ENCODE measurements around the gene ADAD1. TPM values are rescaled to one million over a fixed set of nuclear protein-coding genes. Genes with fewer than 3 reads are reported as not detected.

The ADAD1 gene
- total RNA-seq, 1 donor from 2014 or later, result not detected

DNA sequence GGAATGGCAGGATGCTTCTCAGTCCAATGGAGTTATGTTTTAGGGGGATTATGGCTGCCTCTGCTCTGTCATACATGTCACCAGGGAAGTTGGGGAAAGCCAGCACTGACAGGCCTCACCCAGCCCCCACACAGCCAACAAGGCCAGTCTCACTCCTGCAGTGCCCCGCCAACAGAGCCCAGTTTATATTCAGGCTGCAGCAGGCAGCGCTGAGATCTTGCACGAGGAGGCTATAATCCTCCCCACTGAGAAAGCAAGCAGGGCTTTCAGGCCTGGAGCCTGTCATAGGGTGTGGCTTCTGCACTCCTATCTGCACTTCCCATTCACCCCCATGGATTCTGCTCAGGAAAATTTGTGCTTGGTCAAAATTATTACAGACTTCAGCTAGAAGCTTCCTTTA is 25.1 kb downstream of the ADAD1 start:
- Mint-ChIP-seq H3K27ac (ENCODE audit: unreplicated experiment) (no peak overlapping the region), H3K4me3 (ENCODE audit: unreplicated experiment) (no peak overlapping the region), H3K4me1 (ENCODE audit: low read depth) (no peaks in the 10 kb centered on the region), H3K9me3 (ENCODE audit: low read depth) (no peaks in the 10 kb centered on the region), H3K27me3 (ENCODE audit: low read depth) (peaks cover 30% of the 10 kb centered on the region), H3K36me3 (ENCODE audit: low read depth) (no peaks in the 10 kb centered on the region)
- no peak for DNase-seq (ENCODE audit: low spot score)
- TF ChIP-seq, protein P1, sequence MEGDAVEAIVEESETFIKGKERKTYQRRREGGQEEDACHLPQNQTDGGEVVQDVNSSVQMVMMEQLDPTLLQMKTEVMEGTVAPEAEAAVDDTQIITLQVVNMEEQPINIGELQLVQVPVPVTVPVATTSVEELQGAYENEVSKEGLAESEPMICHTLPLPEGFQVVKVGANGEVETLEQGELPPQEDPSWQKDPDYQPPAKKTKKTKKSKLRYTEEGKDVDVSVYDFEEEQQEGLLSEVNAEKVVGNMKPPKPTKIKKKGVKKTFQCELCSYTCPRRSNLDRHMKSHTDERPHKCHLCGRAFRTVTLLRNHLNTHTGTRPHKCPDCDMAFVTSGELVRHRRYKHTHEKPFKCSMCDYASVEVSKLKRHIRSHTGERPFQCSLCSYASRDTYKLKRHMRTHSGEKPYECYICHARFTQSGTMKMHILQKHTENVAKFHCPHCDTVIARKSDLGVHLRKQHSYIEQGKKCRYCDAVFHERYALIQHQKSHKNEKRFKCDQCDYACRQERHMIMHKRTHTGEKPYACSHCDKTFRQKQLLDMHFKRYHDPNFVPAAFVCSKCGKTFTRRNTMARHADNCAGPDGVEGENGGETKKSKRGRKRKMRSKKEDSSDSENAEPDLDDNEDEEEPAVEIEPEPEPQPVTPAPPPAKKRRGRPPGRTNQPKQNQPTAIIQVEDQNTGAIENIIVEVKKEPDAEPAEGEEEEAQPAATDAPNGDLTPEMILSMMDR (IDR thresholded peaks at IDR 0.05), result no peak

DNA sequence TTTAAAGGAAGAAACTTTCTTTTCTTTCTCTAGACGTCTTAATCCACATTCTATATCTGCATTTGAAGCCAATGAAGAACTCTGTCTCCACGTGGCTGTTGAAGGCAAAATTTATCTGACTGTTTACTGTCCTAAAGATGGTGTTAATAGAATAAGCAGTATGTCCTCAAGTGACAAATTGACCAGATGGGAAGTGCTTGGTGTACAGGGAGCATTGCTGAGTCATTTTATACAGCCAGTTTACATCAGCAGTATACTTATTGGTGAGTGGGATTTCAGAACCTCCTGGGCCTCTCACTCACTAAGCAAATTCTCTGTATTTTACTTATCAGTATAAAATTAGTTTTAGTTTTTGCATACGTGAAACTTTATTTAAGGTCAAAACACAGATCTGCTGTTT is 33.7 kb downstream of the ADAD1 start:
- TF ChIP-seq, protein P1 (IDR thresholded peaks at IDR 0.05), result no peak
- no peak overlapping the region for H3K4me3 Mint-ChIP-seq (ENCODE audit: unreplicated experiment)
- H3K36me3 Mint-ChIP-seq (ENCODE audit: low read depth), result no peaks in the 10 kb centered on the region
- no peak overlapping the region for H3K27ac Mint-ChIP-seq (ENCODE audit: unreplicated experiment)
- no peaks in the 10 kb centered on the region for H3K4me1 Mint-ChIP-seq (ENCODE audit: low read depth)
- DNase-seq (ENCODE audit: low spot score), result no peak
- H3K9me3 Mint-ChIP-seq (ENCODE audit: low read depth), result no peaks in the 10 kb centered on the region
- H3K27me3 Mint-ChIP-seq (ENCODE audit: low read depth), result peaks cover 19% of the 10 kb centered on the region

DNA sequence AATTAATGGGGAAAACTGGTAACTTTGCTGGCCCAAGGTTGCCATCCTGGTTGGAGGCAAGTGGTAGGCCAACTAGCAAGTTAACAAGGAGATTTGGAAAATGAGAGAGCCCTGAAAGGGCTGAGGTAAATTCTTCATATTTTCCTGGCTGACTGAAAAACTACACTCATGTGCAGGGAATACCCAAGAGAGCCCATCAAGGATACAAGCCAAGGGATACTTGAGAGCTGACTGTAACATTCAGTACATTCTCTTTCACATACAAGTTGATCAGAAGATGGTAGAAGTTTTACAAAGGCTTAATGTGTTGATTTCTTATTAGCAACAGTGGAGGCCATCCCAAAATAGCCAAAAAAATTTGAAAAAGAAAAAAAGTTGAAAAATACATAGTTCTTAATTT is 44.4 kb downstream of the ADAD1 start:
- Mint-ChIP-seq H3K9me3 (ENCODE audit: low read depth) (peaks cover 14% of the 10 kb centered on the region), H3K27ac (ENCODE audit: unreplicated experiment) (no peak overlapping the region), H3K4me1 (ENCODE audit: low read depth) (no peaks in the 10 kb centered on the region), H3K27me3 (ENCODE audit: low read depth) (peaks cover 15% of the 10 kb centered on the region), H3K4me3 (ENCODE audit: unreplicated experiment) (no peak overlapping the region), H3K36me3 (ENCODE audit: low read depth) (no peaks in the 10 kb centered on the region)
- DNase-seq (ENCODE audit: low spot score), result no peak
- TF ChIP-seq, protein P1 (IDR thresholded peaks at IDR 0.05), result no peak

DNA sequence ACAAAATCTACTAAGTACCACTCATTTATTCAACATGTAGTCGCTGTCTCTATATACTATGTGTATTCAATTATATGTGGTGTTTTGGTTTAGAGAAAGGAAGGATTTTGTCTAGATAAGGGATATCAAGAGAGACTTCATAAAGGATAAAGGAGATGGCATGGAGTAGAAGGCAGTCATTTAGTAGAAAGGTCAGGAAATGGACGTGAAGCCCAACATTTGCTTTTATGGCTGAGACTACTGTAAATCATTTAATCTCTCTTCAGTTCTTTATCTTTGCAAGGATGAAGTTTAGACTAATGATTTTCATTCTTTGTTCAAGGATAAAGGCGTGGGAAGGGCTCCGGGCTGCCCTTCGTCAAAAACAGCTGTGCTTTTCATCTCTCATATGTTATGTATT is 52.5 kb downstream of the ADAD1 start:
- no peaks in the 10 kb centered on the region for H3K4me1 Mint-ChIP-seq (ENCODE audit: low read depth)
- no peak for DNase-seq (ENCODE audit: low spot score)
- H3K9me3 Mint-ChIP-seq (ENCODE audit: low read depth), result no peaks in the 10 kb centered on the region
- H3K36me3 Mint-ChIP-seq (ENCODE audit: low read depth), result no peaks in the 10 kb centered on the region
- TF ChIP-seq, protein P1 (IDR thresholded peaks at IDR 0.05), result no peak
- peaks cover 29% of the 10 kb centered on the region for H3K27me3 Mint-ChIP-seq (ENCODE audit: low read depth)
- H3K27ac Mint-ChIP-seq (ENCODE audit: unreplicated experiment), result no peak overlapping the region
- no peak overlapping the region for H3K4me3 Mint-ChIP-seq (ENCODE audit: unreplicated experiment)

DNA sequence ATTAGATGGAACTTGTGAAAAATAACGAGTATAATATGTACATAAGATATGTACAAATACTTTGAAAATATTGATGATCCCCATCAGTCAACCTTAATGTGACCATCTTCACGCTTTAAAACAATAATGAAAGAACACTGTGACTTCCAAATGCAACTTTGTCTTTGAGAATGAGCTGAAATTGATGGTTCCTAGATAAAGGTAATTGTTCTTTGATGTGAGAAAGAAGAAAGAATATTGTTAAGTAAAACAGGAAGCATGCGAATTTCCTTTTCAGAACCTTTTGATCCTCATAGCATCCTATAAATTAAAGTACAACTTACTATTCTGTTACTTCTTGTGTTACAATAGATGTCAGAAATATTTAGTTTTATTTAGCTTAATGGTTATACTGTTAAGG is 55.5 kb downstream of the ADAD1 start:
- TF ChIP-seq, protein P1 (IDR thresholded peaks at IDR 0.05), result no peak
- no peaks in the 10 kb centered on the region for H3K9me3 Mint-ChIP-seq (ENCODE audit: low read depth)
- no peak overlapping the region for H3K27ac Mint-ChIP-seq (ENCODE audit: unreplicated experiment)
- H3K36me3 Mint-ChIP-seq (ENCODE audit: low read depth), result no peaks in the 10 kb centered on the region
- H3K4me1 Mint-ChIP-seq (ENCODE audit: low read depth), result no peaks in the 10 kb centered on the region
- DNase-seq (ENCODE audit: low spot score), result no peak
- H3K4me3 Mint-ChIP-seq (ENCODE audit: unreplicated experiment), result no peak overlapping the region
- peaks cover 21% of the 10 kb centered on the region for H3K27me3 Mint-ChIP-seq (ENCODE audit: low read depth)
